ENCODE data around the gene UPK3A. TPM values are rescaled to one million over a fixed set of nuclear protein-coding genes. Genes with fewer than 3 reads are reported as not detected.

The UPK3A gene
- total RNA-seq, 1 experiment from 2014 or later: 1.0 TPM

- no peak for DNase-seq
- ChIA-PET POLR2A (ENCODE audit: unreplicated experiment) (no interaction called here), CTCF (no interaction called here)
- Histone ChIP-seq H3K9me3 (ENCODE audit: insufficient read depth, low read depth) (no peaks in the 10 kb centered on the region), H3F3A (ENCODE audit: insufficient read depth, low read depth) (no peaks in the 10 kb centered on the region; the same call in 1 of the 2 replicates), H3K4me1 (replicated peaks; ENCODE audit: insufficient read depth) (0 out of 2 replicates have a peak, but pooled peaks cover 10% of the 10 kb centered on the region), H3K36me3 (ENCODE audit: low read depth) (no peaks in the 10 kb centered on the region), H3K4me2 (no peak overlapping the region), H2AFZ (no peak overlapping the region), H3K4me3 (no peak overlapping the region), H4K20me1 (ENCODE audit: insufficient read depth) (no peaks in the 10 kb centered on the region), H3K9me2 (ENCODE audit: insufficient read depth) (no peaks in the 10 kb centered on the region), H3K79me2 (ENCODE audit: low read depth) (no peaks in the 10 kb centered on the region), H3K27ac (no peak overlapping the region), H3K27me3 (ENCODE audit: insufficient read depth, low read depth) (0 out of 2 replicates have a peak, but pooled peaks cover 2% of the 10 kb centered on the region)
- no TSS peak for BruUV-seq (replicated peaks)
- TF ChIP-seq EZH2 (IDR thresholded peaks at IDR 0.05; ENCODE audit: low read depth) (no peak), CTCF (conservative IDR thresholded peaks at IDR 0.05) (no peak)
- intact Hi-C loops (cut with micrococcal nuclease; ENCODE audit: unreplicated experiment): no loop called here
Observed at GRCh38 chr22:45291061-45291930, 6.5 kb downstream of the UPK3A start.

GRCh38 chr22:45291931-45292290, 7.2 kb downstream of the UPK3A start:
- Histone ChIP-seq H3K4me2 (no peak overlapping the region), H3K9me2 (ENCODE audit: insufficient read depth) (no peaks in the 10 kb centered on the region), H3K9me3 (ENCODE audit: insufficient read depth, low read depth) (no peaks in the 10 kb centered on the region), H2AFZ (no peak overlapping the region), H3K79me2 (ENCODE audit: low read depth) (no peaks in the 10 kb centered on the region), H3K27me3 (ENCODE audit: insufficient read depth, low read depth) (no peaks in the 10 kb centered on the region), H3K36me3 (ENCODE audit: low read depth) (no peaks in the 10 kb centered on the region), H3K4me1 (replicated peaks; ENCODE audit: insufficient read depth) (0 out of 2 replicates have a peak, but pooled peaks cover 10% of the 10 kb centered on the region), H3K27ac (no peak overlapping the region), H3K4me3 (no peak overlapping the region), H4K20me1 (ENCODE audit: insufficient read depth) (no peaks in the 10 kb centered on the region), H3F3A (ENCODE audit: insufficient read depth, low read depth) (no peaks in the 10 kb centered on the region; the same call in 1 of the 2 replicates)
- POLR2A ChIA-PET (ENCODE audit: unreplicated experiment): no interaction called here
- BruUV-seq (replicated peaks): no TSS peak
- CTCF ChIA-PET: interaction anchor here (0.6 kb wide), 1 partner anchor 70 kb away, joined by 8 read pairs; no protein-coding TSS in a partner anchor
- intact Hi-C loops (cut with micrococcal nuclease; ENCODE audit: unreplicated experiment): no loop called here
- no peak for DNase-seq
- no peak for TF ChIP-seq CTCF (conservative IDR thresholded peaks at IDR 0.05)
- no peak for TF ChIP-seq EZH2 (IDR thresholded peaks at IDR 0.05; ENCODE audit: low read depth)

- BruUV-seq (replicated peaks): no TSS peak
- H3K4me3 ChIP-seq: no peak overlapping the region
- H3K4me2 ChIP-seq: no peak overlapping the region
- no peaks in the 10 kb centered on the region for H3K9me2 ChIP-seq (ENCODE audit: insufficient read depth)
- no peak overlapping the region for H3K27ac ChIP-seq
- H3K9me3 ChIP-seq (ENCODE audit: insufficient read depth, low read depth): no peaks in the 10 kb centered on the region
- no peak for TF ChIP-seq EZH2 (IDR thresholded peaks at IDR 0.05; ENCODE audit: low read depth)
- TF ChIP-seq CTCF (conservative IDR thresholded peaks at IDR 0.05): no peak
- CTCF ChIA-PET: interaction anchor here (0.6 kb wide), 1 partner anchor 71 kb away, joined by 8 read pairs; no protein-coding TSS in a partner anchor
- intact Hi-C loops (cut with micrococcal nuclease; ENCODE audit: unreplicated experiment): no loop called here
- no peaks in the 10 kb centered on the region; the same call in 1 of the 2 replicates for H3F3A ChIP-seq (ENCODE audit: insufficient read depth, low read depth)
- no peaks in the 10 kb centered on the region for H3K79me2 ChIP-seq (ENCODE audit: low read depth)
- no peaks in the 10 kb centered on the region for H3K27me3 ChIP-seq (ENCODE audit: insufficient read depth, low read depth)
- no peaks in the 10 kb centered on the region for H4K20me1 ChIP-seq (ENCODE audit: insufficient read depth)
- 0 out of 2 replicates have a peak, but pooled peaks cover 10% of the 10 kb centered on the region for H3K4me1 ChIP-seq (replicated peaks; ENCODE audit: insufficient read depth)
- no peak overlapping the region for H2AFZ ChIP-seq
- POLR2A ChIA-PET (ENCODE audit: unreplicated experiment): no interaction called here
- DNase-seq: no peak
- H3K36me3 ChIP-seq (ENCODE audit: low read depth): no peaks in the 10 kb centered on the region
Observed at GRCh38 chr22:45292731-45293442, 8.1 kb downstream of the UPK3A start.
